KMS-11 (cell line): ENCODE data around the gene GLRA3.

ENCODE experiments used
- H2AFZ ChIP-seq: fragments of 200-600 bp; sonication (generic); 2 replicates; pipeline ENCODE4 v1.6.1; 2016; ENCODE audit warnings: antibody characterized with exemption, mixed run types, low read depth
- H3K27ac ChIP-seq: fragments of 200-600 bp; sonication (generic); 2 replicates; pipeline ENCODE4 v1.6.1; 2016; ENCODE audit warnings: mild to moderate bottlenecking, mixed run types
- H3K27me3 ChIP-seq: fragments of 200-600 bp; sonication (generic); 2 replicates; pipeline ENCODE4 v1.6.1; 2017; ENCODE audit warnings: mild to moderate bottlenecking, low read depth, mixed run types, moderate library complexity; ENCODE audit not compliant: insufficient read depth
- H3K36me3 ChIP-seq: fragments of 200-600 bp; sonication (generic); 2 replicates; pipeline ENCODE4 v1.6.1; 2017; ENCODE audit warnings: mild to moderate bottlenecking, mixed run types; ENCODE audit not compliant: insufficient read depth
- H3K4me1 ChIP-seq: fragments of 200-600 bp; sonication (generic); 2 replicates; pipeline ENCODE4 v1.6.1; 2016; ENCODE audit warnings: mild to moderate bottlenecking, low read depth, mixed run types; ENCODE audit not compliant: poor library complexity, severe bottlenecking
- H3K4me2 ChIP-seq: fragments of 200-600 bp; sonication (generic); 2 replicates; pipeline ENCODE4 v1.7.0; 2016; ENCODE audit warnings: mild to moderate bottlenecking, mixed run types
- H3K4me3 ChIP-seq: fragments of 200-600 bp; sonication (generic); IDR thresholded peaks from 2 replicates; pipeline ENCODE4 v1.6.1; 2017; ENCODE audit warnings: low read depth, low read length, mixed read lengths; ENCODE audit not compliant: insufficient read depth
- H3K79me2 ChIP-seq: fragments of 200-600 bp; sonication (generic); 2 replicates; pipeline ENCODE4 v1.6.1; 2016; ENCODE audit warnings: low read depth, mixed run types; ENCODE audit not compliant: insufficient read depth
- H3K9ac ChIP-seq: fragments of 200-600 bp; sonication (generic); 2 replicates; pipeline ENCODE4 v1.6.1; 2016; ENCODE audit warnings: mild to moderate bottlenecking, mixed run types
- H4K20me1 ChIP-seq: fragments of 200-600 bp; sonication (generic); 2 replicates; pipeline ENCODE4 v1.6.1; 2016; ENCODE audit warnings: mild to moderate bottlenecking, mixed run types; ENCODE audit not compliant: insufficient read depth
- CTCF ChIP-seq: fragments of 200-600 bp; sonication (generic); conservative IDR thresholded peaks from 2 replicates; pipeline ENCODE4 v1.6.1; 2017; ENCODE audit warnings: low read depth, mild to moderate bottlenecking, antibody characterized with exemption, low read length, moderate library complexity, mixed read lengths

Gene GLRA3

GRCh38 chr4:174870311-174870710 lies 41.3 kb upstream of the GLRA3 start:
- no peaks in the 10 kb centered on the region for H3K79me2 ChIP-seq
- H3K27me3 ChIP-seq: no peaks in the 10 kb centered on the region
- peaks cover 12% of the 10 kb centered on the region for H3K4me1 ChIP-seq
- H4K20me1 ChIP-seq: no peaks in the 10 kb centered on the region
- H3K36me3 ChIP-seq: no peaks in the 10 kb centered on the region
- no peak for TF ChIP-seq CTCF
- no peak overlapping the region for H3K4me2 ChIP-seq
- H3K9ac ChIP-seq: no peak overlapping the region
- no peak overlapping the region for H3K4me3 ChIP-seq
- no peak overlapping the region for H3K27ac ChIP-seq
- H2AFZ ChIP-seq: no peak overlapping the region

- Histone ChIP-seq H3K36me3 (no peaks in the 10 kb centered on the region), H3K79me2 (no peaks in the 10 kb centered on the region), H3K4me1 (peaks cover 4% of the 10 kb centered on the region), H3K4me3 (no peak overlapping the region), H3K27me3 (no peaks in the 10 kb centered on the region), H3K9ac (no peak overlapping the region), H2AFZ (no peak overlapping the region), H4K20me1 (no peaks in the 10 kb centered on the region), H3K4me2 (no peak overlapping the region), H3K27ac (no peak overlapping the region)
- TF ChIP-seq CTCF: no peak
These were observed 40.3 kb upstream of the GLRA3 start for GRCh38 chr4:174869339-174869738.

- Histone ChIP-seq H3K4me3 (no peak overlapping the region), H3K79me2 (no peaks in the 10 kb centered on the region), H3K27me3 (no peaks in the 10 kb centered on the region), H3K4me2 (no peak overlapping the region), H3K36me3 (no peaks in the 10 kb centered on the region), H4K20me1 (no peaks in the 10 kb centered on the region), H3K27ac (no peak overlapping the region), H3K9ac (no peak overlapping the region), H2AFZ (no peak overlapping the region), H3K4me1 (no peaks in the 10 kb centered on the region)
- no peak for TF ChIP-seq CTCF
These were observed 38.9 kb upstream of the GLRA3 start for GRCh38 chr4:174867903-174868302.

GRCh38 chr4:174865418-174865985 lies 36.5 kb upstream of the GLRA3 start:
- H3K4me1 ChIP-seq: no peaks in the 10 kb centered on the region
- TF ChIP-seq CTCF: no peak
- no peaks in the 10 kb centered on the region for H3K36me3 ChIP-seq
- H4K20me1 ChIP-seq: no peaks in the 10 kb centered on the region
- no peak overlapping the region for H3K4me3 ChIP-seq
- no peaks in the 10 kb centered on the region for H3K27me3 ChIP-seq
- no peak overlapping the region for H2AFZ ChIP-seq
- no peak overlapping the region for H3K27ac ChIP-seq
- no peaks in the 10 kb centered on the region for H3K79me2 ChIP-seq
- no peak overlapping the region for H3K9ac ChIP-seq
- H3K4me2 ChIP-seq: no peak overlapping the region
